ENCODE measurements around the gene GET4.

GET4 gene

DNA sequence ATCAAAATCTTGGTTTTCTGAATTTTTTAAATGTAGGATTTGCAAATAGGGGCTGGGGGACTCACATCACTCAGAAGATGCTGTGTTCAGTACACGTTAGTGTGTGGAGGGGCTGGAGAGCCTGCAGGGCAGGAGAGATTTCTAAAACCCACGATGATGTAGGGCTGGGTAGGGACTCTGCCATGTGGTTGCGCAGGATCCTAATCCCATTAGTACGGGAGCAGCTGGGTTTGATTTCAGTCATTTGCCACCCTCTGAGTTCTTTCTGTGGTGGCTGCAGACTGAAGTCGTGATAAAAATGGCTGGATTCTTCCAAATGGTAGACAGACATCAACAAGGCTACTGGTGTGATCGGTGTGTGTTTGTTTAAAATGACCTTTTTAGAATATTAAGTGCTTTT lies 14.2 kb upstream of the GET4 start:
- no peak overlapping the region for H3K4me3 ChIP-seq (ENCODE audit: low read depth, low read length)
- H3K27ac ChIP-seq = no peak overlapping the region
- TF ChIP-seq, protein P1, sequence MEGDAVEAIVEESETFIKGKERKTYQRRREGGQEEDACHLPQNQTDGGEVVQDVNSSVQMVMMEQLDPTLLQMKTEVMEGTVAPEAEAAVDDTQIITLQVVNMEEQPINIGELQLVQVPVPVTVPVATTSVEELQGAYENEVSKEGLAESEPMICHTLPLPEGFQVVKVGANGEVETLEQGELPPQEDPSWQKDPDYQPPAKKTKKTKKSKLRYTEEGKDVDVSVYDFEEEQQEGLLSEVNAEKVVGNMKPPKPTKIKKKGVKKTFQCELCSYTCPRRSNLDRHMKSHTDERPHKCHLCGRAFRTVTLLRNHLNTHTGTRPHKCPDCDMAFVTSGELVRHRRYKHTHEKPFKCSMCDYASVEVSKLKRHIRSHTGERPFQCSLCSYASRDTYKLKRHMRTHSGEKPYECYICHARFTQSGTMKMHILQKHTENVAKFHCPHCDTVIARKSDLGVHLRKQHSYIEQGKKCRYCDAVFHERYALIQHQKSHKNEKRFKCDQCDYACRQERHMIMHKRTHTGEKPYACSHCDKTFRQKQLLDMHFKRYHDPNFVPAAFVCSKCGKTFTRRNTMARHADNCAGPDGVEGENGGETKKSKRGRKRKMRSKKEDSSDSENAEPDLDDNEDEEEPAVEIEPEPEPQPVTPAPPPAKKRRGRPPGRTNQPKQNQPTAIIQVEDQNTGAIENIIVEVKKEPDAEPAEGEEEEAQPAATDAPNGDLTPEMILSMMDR (IDR thresholded peaks at IDR 0.05; ENCODE audit: low read depth, low read length, missing control alignments) = no peak
- peaks cover 44% of the 10 kb centered on the region for H3K36me3 ChIP-seq (replicated peaks)
- H3K27me3 ChIP-seq (replicated peaks) = no peaks in the 10 kb centered on the region
- in situ Hi-C loops (cut with HindIII; ENCODE audit: low pct_ligation_motif_present, low sequenced_read_pairs) = no loop called here
- no peak for DNase-seq

DNA sequence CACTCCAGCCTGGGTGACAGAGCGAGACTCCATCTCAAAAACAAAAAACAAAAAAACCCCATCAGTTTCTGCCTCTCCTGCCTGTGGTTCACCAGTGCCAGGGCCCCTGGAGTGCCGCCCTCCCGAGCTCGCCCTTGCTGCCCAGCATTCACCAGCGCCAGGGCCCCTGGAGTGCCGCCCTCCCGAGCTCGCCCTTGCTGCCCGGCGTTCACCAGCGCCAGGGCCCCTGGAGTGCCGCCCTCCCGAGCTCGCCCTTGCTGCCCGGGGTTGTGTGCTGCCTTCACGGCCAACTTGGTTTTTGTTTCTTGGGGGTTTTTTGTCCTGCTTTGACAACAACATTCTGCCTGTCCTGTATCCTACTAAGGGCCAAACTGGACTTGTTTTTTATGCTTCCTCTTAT lies 13.2 kb upstream of the GET4 start:
- TF ChIP-seq, protein P1 (IDR thresholded peaks at IDR 0.05; ENCODE audit: low read depth, low read length, missing control alignments) = no peak
- no peak for DNase-seq
- H3K27me3 ChIP-seq (replicated peaks) = no peaks in the 10 kb centered on the region
- no peak overlapping the region for H3K4me3 ChIP-seq (ENCODE audit: low read depth, low read length)
- in situ Hi-C loops (cut with HindIII; ENCODE audit: low pct_ligation_motif_present, low sequenced_read_pairs) = no loop called here
- H3K36me3 ChIP-seq (replicated peaks) = peaks cover 44% of the 10 kb centered on the region
- H3K27ac ChIP-seq = no peak overlapping the region

GRCh38 chr7:865921-866320 lies 10.4 kb upstream of the GET4 start:
- Histone ChIP-seq H3K27me3 (replicated peaks) (no peaks in the 10 kb centered on the region), H3K27ac (no peak overlapping the region), H3K4me3 (ENCODE audit: low read depth, low read length) (no peak overlapping the region), H3K36me3 (replicated peaks) (peaks cover 39% of the 10 kb centered on the region)
- TF ChIP-seq, protein P1 (IDR thresholded peaks at IDR 0.05; ENCODE audit: low read depth, low read length, missing control alignments) = no peak
- in situ Hi-C loops (cut with HindIII; ENCODE audit: low pct_ligation_motif_present, low sequenced_read_pairs) = no loop called here
- no peak for DNase-seq

DNA sequence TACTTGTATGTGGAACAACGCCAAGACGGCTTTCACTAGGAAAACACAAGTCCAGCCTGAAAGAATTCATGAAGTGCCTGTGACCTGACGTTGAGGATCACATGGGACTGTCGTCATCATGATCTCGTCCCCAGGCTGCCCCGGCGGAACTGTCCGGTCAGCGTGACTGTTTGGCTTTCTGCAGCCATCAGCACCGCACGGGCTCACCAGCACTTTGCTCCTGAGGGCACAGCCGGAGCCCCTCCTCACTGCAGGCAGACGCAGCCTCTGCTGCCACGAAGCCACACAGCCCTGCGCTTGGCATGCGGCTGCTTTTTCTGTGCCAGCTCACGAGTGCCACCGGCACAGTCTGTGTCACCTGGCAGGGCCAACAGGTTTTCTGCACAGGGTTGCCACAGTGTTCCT lies 9.4 kb upstream of the GET4 start:
- H3K4me3 ChIP-seq (ENCODE audit: low read depth, low read length) = no peak overlapping the region
- peak overlapping the region; percentile 84 for H3K27ac ChIP-seq
- DNase-seq = peak; percentile 83
- TF ChIP-seq, protein P1 (IDR thresholded peaks at IDR 0.05; ENCODE audit: low read depth, low read length, missing control alignments) = no peak
- H3K27me3 ChIP-seq (replicated peaks) = no peaks in the 10 kb centered on the region
- in situ Hi-C loops (cut with HindIII; ENCODE audit: low pct_ligation_motif_present, low sequenced_read_pairs) = no loop called here
- peaks cover 30% of the 10 kb centered on the region for H3K36me3 ChIP-seq (replicated peaks)

DNA sequence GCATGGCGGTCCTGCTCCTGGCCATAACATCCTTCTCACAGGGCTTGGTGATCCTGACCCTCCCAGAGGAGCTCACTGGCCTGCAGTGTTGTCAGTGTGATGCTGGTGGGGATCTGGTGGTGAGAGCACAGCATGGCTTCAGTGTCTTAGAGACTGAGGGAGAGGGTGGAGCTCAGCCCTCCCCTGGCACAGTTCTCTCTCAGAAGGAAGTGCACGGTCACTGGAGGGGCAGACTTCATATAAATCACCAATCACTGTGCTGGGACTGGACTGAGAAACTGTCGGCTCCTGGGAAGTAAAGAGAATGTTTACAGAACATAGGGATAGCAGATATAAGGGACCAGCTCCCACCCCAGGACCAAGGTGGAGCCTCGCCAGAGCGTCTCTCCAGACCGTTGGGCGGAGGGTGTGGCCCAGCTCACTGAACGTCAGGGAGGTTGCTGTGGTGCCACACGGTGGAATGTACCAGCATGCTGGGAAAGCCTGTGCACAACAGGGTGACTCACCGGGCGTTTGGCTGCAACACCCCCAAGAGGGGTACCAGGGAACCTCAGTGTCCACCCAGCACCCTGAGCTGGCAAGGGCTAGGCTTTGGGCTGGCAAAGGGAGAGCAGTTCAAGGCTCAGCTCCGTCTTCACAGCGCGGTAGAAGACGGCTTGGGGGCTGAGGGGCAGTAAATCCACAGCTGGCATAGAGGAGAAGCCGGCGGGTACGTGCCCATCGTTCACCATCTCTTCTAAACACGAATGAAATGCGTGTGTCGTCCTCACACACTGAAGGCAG lies 8.8 kb upstream of the GET4 start:
- peak; percentile 24 for DNase-seq
- Histone ChIP-seq H3K27me3 (replicated peaks) (no peaks in the 10 kb centered on the region), H3K36me3 (replicated peaks) (peaks cover 33% of the 10 kb centered on the region), H3K27ac (peak overlapping the region; percentile 84), H3K4me3 (ENCODE audit: low read depth, low read length) (no peak overlapping the region)
- in situ Hi-C loops (cut with HindIII; ENCODE audit: low pct_ligation_motif_present, low sequenced_read_pairs) = no loop called here
- TF ChIP-seq, protein P1 (IDR thresholded peaks at IDR 0.05; ENCODE audit: low read depth, low read length, missing control alignments) = no peak

GRCh38 chr7:868189-868486 lies 8.2 kb upstream of the GET4 start:
- TF ChIP-seq, protein P1 (IDR thresholded peaks at IDR 0.05; ENCODE audit: low read depth, low read length, missing control alignments) = no peak
- Histone ChIP-seq H3K36me3 (replicated peaks) (peaks cover 38% of the 10 kb centered on the region), H3K27ac (no peak overlapping the region), H3K27me3 (replicated peaks) (no peaks in the 10 kb centered on the region), H3K4me3 (ENCODE audit: low read depth, low read length) (no peak overlapping the region)
- no peak for DNase-seq
- in situ Hi-C loops (cut with HindIII; ENCODE audit: low pct_ligation_motif_present, low sequenced_read_pairs) = no loop called here

Data from brain microvascular endothelial cell (primary cell).